Measurements from ENCODE around the gene WDFY2. TPM values are rescaled to one million over a fixed set of nuclear protein-coding genes. Genes with fewer than 3 reads are reported as not detected.

Gene WDFY2
- total and polyA plus RNA-seq, 2 of the 8 experiments (the other 6 are each of a cell fraction or from before 2014, with no cell fraction given), result 13.9 to 29.0 TPM

GRCh38 chr13:51587372-51587771 is 3.1 kb downstream of the WDFY2 start (continued):
- TF ChIP-seq, protein P1, sequence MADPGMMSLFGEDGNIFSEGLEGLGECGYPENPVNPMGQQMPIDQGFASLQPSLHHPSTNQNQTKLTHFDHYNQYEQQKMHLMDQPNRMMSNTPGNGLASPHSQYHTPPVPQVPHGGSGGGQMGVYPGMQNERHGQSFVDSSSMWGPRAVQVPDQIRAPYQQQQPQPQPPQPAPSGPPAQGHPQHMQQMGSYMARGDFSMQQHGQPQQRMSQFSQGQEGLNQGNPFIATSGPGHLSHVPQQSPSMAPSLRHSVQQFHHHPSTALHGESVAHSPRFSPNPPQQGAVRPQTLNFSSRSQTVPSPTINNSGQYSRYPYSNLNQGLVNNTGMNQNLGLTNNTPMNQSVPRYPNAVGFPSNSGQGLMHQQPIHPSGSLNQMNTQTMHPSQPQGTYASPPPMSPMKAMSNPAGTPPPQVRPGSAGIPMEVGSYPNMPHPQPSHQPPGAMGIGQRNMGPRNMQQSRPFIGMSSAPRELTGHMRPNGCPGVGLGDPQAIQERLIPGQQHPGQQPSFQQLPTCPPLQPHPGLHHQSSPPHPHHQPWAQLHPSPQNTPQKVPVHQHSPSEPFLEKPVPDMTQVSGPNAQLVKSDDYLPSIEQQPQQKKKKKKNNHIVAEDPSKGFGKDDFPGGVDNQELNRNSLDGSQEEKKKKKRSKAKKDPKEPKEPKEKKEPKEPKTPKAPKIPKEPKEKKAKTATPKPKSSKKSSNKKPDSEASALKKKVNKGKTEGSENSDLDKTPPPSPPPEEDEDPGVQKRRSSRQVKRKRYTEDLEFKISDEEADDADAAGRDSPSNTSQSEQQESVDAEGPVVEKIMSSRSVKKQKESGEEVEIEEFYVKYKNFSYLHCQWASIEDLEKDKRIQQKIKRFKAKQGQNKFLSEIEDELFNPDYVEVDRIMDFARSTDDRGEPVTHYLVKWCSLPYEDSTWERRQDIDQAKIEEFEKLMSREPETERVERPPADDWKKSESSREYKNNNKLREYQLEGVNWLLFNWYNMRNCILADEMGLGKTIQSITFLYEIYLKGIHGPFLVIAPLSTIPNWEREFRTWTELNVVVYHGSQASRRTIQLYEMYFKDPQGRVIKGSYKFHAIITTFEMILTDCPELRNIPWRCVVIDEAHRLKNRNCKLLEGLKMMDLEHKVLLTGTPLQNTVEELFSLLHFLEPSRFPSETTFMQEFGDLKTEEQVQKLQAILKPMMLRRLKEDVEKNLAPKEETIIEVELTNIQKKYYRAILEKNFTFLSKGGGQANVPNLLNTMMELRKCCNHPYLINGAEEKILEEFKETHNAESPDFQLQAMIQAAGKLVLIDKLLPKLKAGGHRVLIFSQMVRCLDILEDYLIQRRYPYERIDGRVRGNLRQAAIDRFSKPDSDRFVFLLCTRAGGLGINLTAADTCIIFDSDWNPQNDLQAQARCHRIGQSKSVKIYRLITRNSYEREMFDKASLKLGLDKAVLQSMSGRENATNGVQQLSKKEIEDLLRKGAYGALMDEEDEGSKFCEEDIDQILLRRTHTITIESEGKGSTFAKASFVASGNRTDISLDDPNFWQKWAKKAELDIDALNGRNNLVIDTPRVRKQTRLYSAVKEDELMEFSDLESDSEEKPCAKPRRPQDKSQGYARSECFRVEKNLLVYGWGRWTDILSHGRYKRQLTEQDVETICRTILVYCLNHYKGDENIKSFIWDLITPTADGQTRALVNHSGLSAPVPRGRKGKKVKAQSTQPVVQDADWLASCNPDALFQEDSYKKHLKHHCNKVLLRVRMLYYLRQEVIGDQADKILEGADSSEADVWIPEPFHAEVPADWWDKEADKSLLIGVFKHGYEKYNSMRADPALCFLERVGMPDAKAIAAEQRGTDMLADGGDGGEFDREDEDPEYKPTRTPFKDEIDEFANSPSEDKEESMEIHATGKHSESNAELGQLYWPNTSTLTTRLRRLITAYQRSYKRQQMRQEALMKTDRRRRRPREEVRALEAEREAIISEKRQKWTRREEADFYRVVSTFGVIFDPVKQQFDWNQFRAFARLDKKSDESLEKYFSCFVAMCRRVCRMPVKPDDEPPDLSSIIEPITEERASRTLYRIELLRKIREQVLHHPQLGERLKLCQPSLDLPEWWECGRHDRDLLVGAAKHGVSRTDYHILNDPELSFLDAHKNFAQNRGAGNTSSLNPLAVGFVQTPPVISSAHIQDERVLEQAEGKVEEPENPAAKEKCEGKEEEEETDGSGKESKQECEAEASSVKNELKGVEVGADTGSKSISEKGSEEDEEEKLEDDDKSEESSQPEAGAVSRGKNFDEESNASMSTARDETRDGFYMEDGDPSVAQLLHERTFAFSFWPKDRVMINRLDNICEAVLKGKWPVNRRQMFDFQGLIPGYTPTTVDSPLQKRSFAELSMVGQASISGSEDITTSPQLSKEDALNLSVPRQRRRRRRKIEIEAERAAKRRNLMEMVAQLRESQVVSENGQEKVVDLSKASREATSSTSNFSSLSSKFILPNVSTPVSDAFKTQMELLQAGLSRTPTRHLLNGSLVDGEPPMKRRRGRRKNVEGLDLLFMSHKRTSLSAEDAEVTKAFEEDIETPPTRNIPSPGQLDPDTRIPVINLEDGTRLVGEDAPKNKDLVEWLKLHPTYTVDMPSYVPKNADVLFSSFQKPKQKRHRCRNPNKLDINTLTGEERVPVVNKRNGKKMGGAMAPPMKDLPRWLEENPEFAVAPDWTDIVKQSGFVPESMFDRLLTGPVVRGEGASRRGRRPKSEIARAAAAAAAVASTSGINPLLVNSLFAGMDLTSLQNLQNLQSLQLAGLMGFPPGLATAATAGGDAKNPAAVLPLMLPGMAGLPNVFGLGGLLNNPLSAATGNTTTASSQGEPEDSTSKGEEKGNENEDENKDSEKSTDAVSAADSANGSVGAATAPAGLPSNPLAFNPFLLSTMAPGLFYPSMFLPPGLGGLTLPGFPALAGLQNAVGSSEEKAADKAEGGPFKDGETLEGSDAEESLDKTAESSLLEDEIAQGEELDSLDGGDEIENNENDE (IDR thresholded peaks at IDR 0.05; ENCODE audit: insufficient replicate concordance, low read length), result no peak
- TF ChIP-seq TAF1 (IDR thresholded peaks at IDR 0.05; ENCODE audit: low read depth, low read length), result no peak
- no peak for TF ChIP-seq SP2 (IDR thresholded peaks at IDR 0.05; ENCODE audit: low read length)
- no peak for TF ChIP-seq POLR2A (IDR thresholded peaks at IDR 0.05; ENCODE audit: control extremely low read depth in 1 of 2, low read depth in 2 of 2, low read length in 2 of 2)
- TF ChIP-seq MAFK (IDR thresholded peaks at IDR 0.05; ENCODE audit: low read depth, low read length), result no peak
- TF ChIP-seq KDM5A (IDR thresholded peaks at IDR 0.05; ENCODE audit: low read length), result no peak
- no peak for TF ChIP-seq ZNF274 (IDR thresholded peaks at IDR 0.05; ENCODE audit: borderline replicate concordance, extremely low read depth, low read length)
- no peak for TF ChIP-seq BCL11A (IDR thresholded peaks at IDR 0.05; ENCODE audit: low read depth in 2 of 2, low read length in 2 of 2)
- TF ChIP-seq SP4 (IDR thresholded peaks at IDR 0.05; ENCODE audit: low read length), result no peak
- TF ChIP-seq TEAD4 (IDR thresholded peaks at IDR 0.05; ENCODE audit: low read depth, low read length), result no peak

All from H1 (cell line).